Measurements from ENCODE around the gene IFFO2.

IFFO2 gene

DNA sequence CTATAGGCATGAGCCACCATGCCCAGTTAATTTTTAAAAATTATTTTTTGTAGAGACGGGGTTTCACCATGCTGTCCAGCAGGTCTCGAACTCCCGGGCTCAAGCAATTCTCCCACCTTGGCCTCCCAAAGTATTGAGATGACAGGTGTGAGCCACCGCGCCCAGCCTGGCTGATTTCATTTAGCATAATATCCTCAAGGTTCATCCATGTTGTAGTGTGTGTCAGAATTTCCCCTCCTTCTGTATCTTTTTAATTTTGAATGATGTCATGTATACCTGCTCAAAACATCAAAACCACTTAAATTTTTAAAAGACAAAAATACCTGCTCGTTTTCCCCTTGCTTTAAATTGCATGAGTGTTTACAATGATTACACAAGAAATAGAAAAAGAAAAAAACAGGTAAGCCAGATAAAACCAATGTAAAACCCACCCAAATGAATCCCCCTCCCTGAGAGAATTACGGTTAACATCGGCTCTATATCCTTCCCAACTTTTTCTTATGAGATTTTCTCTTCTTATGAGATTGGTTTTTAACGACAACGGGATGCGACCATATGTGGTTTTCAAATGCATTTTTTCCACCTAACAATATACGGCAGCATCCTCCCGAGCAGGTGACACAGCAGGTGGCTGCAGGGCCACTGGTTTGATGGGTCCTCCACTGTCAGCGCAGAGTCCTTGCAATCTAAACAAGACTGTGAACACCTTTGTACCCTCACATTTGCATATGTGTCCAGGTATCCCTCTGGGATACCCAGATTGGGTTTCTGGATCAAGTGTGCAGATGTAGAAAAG lies 22.1 kb downstream of the IFFO2 start:
- DNase-seq: no peak

DNA sequence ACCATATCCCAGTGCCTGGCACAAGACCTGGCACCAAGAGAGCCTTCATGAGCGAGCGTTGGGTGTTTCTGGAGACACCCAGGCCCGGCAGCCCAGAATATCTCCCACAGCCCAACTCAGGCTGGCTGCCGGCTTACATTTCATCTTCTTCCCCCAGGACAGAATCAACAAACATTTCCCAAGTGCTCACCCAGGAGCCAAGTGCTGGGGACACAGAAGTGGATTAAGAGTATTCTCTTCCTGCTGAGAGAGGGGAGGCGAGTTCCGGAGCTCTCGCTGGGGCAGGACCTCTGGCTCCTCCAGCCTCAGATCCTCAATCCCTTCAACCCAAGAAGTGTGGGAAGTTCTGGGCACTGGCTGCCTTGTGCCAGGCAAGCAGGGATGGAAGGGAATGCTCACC lies 23.6 kb downstream of the IFFO2 start:
- no peak for DNase-seq

DNA sequence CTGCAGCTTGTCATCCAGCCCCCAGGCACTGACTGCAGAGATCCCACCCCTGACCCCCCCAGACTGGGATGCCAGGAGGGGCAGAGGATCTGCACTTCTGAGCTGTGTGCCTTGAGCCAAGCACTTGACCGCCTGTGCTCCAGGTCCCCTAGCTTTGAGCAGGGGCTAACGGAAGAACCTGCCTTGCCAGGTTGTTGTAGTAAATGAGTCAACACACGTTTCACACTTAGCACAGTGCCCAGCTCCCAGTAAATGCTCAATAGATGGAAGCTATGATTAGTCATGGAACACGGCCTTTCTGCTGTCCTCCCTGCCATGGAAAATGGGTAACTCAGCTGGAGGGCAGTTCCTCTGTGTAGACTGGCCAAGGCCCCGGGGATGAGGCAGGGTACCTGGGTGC lies 24.1 kb downstream of the IFFO2 start:
- DNase-seq: no peak

DNA sequence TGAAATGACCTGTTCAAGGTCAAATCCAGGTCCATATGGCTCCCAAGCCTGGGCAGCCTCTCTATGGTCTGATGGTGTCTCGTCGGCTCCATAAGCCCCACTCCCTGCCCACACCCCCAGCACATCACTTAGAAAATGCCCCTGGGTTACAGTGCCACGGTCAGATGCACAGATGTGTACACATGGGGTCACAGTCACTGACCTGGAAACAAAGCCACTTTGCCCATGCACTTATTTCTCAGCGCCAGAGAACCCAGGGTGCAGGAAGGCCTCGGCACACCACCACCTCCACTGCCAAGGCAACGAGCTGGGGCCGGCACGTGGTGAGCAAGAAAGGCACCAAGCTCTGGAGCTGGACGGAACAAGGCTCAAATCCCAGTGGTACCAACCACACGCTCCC lies 24.7 kb downstream of the IFFO2 start:
- DNase-seq: no peak

DNA sequence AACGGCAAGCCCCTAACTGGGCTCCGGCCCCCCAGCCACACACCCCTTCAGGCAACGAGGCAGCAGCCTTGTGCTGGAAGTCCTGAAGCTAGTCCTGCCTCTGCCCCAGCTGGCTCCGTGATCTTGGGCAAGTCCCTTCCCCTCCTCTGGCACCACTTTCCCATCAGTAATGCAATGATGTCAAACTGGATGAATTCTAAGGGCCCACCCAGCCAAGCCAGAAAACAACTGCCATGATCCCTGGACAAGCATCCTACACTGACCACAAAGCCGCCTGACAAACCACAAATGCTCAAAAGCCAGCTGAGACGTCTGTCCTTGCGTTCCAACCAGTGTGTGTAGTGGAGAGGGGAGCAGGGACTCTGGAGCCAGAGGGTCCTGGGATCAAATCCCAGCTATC lies 26.8 kb downstream of the IFFO2 start:
- DNase-seq: no peak

DNA sequence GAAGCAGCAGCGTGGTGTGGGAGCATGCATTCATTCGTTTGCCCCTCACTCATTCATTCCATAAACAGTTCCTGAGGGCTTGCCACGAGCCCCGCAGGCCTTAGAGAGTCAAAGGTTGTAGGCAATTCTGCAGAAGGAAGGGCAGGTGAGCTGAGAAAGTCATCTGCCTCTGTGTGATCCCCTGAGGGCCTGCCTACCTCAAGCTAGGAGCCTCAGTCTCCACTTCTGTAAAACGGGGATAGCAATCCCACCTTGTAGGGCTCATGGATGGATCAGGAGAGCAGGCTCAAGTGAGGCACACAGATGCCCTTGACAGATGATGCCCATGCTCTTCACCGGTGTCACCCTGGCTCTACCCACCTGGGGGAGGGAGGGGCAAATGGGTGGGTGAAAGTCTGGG lies 27.5 kb downstream of the IFFO2 start:
- no peak for DNase-seq

DNA sequence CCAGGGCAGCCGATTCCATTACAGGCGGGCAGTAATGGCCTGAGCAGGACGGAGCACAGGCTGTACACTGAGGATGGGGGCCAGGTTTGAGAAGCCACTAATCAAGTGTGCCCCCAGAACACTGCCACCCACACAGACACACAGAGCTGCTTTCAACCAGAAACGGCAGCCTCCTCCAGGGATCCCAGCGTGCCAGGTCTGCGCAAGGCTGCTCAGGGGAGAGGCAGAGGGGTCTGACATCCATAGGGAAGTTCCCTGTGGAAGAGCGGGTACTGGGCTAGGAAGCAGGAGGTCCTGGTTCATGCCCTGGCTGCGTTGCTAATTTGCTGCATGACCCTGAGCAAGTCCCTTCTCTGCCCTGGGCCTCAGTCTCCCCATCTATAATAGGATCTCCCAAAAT lies 28.1 kb downstream of the IFFO2 start:
- DNase-seq: no peak

DNA sequence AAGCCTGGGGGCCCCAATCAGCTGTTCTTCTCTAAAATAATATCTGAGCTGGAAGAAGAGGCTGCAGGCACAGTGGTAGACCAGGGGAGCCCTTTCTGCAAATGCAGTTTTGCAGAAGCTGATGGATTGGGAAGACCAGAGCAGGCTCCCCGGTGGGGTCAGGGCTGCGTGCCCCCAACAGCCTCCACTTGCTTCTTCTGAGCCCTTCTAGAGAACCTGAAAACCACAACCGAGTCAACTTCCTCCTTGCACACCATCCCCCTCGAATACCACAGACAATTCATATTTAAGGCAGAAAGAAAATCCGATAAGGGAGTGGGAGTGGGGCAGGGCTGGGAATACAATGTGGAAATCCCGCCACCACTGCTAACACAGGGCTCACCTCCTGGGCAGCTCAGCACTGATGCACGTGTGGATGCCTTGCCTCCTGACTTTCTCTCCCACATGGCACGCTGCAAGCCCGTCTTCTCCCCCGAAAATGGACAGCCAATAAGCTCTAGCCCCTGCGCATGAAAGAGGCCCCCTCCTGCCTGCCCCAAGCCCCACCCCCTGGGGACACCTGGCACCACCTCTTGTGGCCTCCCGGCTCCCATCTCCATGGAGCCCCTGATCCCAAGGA lies 28.7 kb downstream of the IFFO2 start:
- no peak for DNase-seq

DNA sequence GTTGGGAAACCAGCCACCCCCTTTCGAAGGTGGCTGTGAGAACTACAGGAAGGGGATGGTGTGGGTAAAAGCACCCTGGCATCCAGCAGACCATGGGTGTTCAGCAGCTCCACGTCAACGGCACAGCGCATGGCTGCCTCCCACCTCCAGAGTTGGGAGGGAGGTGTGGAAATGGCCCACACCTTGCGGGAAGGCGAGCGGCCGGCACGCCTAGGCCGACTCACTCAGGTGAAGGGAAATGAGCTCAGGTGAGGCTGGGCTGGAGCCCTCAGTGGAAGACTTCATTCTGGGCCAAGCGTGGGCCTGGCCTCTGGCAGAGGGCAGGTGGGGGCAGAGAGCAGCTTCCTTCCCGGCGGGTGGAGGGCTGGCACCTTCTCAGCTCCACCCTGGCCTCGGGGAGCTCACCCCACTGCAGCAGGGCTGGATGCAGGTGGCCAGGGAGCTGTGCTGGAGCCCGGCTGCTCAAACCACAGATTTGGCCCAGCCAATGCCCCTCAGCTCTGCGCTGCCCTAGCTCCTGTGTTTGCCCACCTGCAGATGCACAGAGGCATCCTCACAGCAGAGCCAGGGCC lies 29.3 kb downstream of the IFFO2 start:
- no peak for DNase-seq

DNA sequence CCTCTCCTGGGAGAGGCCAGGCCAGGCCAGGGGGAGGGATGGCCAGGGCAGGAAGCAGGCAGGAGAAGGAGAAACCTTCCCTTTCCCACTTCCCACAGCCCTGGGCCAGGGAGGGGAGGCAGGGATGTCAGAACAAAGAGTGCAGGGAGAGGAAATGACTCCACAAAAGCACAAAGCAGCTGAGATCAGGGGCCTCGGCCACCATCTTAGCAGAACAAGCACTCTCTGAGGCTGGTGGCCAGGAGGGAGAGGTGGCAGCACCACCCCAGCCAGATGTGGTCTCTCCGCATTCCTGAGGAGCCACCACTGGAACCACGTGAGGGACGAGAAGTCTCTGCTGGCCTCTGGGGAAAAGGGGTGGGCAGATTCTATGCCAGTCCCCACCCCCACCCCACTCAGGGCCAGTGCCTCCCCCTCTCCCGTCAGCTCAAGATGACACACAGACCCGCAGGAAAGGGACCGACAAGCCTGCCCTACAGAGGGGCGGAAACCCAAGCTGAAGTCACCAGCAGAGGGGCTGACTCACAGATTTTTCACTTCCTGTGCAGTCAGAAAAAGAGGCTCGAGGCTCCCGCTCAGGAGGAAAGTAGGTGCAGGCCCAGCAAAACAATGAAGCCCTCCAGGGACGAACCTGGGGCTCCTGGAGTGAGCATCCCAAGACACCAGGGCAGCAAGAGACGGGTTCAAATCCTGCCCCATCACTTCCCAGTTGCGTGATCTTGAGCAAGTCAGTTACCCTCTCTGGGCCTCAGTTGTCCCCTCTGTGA lies 30.0 kb downstream of the IFFO2 start:
- DNase-seq: no peak

DNA sequence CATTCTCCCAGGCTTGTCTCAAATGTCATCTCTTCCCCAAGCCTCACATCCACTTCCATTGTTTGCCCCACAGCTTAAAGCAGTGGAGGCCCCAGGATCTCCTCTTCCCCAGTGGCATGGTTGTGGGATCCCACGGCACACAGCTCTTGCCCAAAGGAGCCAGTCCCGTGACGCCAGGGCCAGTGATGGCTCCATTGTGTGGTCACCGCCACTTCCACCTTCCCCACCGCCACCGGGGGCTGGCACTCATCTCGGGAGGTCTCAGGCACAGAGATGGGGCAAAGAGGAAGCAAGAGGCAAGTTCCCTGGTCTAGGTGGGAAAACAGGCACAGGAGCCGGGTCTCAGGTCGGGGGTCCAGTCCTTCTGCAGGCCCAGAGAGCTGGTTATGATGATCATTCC lies 31.2 kb downstream of the IFFO2 start:
- DNase-seq: no peak

DNA sequence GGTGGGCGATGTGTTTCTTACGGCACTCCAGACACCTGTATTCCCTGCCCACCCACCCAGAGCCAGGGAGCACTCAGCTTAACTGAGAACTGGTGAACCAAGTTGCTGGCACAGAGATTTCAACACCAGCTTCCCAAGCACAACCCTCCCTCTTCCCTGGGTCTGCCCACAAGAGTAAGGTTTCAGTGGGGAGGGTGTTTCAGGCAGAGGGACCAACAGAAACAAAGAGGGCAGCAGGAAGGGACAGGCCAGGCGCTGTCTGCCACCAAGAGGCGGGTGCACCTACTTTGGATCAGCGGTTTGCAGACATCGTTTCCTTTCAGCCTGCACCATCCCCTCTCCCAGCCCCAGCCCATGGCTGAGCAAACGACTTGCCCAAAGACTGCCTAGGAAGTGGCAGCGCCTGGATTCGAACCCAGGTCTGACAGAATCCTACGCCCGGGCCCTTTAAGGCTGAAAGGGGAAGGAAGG lies 32.2 kb downstream of the IFFO2 start:
- DNase-seq: no peak

DNA sequence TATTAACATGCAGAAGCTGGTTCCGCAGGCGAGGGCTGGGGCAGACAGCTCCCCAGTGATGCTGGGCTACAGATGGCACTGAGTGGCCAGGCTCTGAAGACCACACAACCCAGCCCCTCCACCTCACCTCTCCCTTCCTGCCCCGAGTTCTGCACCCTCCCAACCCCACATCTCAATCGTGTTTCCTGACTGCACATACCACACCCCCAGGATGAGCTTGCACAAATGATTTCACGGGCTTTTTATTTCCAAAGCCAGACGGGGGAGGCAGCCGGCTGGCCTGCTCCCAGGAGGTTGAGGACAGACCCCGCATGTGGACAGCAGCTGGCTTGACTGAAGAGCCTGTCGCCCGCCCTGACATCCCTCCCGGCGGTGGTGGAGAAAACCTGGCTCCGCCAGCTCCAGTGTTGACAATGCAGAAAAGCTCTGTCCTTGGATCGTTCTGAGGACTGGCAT lies 32.7 kb downstream of the IFFO2 start:
- DNase-seq: no peak

DNA sequence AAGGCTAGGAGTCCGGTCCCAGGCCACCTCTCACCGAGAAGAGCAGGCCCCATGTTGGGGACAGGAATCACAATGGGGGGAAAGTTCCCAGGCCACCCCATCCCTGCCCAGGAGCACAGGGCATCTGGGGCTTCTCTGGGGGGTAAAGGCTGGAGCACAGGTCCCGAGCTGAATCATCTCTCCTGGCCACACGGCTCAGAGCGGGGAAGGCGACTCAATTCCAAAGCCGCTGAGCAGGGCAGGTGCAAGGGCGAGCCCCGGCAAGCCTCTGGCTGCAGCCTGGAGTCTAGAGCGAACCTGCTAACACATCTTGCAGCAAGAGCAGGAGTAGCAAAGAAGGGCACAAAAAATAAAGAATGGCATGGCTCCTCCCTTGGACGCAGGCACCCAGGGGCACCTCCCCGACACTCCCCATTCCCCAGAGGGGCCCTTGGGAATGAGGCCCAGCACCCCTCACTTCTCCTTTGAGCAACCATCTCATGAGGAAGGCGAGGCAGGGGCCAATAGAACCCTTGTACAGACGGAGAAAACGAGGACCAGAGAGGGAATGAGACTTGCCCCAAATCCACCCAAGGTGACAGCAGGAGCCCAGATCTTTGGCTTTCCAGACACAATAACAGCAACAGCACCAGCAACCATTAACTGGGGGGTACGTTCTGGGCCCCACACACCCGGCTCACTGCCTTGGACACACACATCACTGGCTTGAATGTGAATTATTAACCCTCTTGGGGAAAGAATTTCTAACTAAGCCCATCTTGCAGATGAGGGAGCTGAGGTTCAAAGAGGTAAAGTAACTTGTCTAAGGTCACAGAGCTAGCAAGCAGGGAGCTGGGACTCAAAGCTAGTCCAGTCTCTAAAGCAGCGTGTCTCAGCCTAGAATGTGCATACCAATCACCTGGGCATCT lies 33.4 kb downstream of the IFFO2 start:
- no peak for DNase-seq

DNA sequence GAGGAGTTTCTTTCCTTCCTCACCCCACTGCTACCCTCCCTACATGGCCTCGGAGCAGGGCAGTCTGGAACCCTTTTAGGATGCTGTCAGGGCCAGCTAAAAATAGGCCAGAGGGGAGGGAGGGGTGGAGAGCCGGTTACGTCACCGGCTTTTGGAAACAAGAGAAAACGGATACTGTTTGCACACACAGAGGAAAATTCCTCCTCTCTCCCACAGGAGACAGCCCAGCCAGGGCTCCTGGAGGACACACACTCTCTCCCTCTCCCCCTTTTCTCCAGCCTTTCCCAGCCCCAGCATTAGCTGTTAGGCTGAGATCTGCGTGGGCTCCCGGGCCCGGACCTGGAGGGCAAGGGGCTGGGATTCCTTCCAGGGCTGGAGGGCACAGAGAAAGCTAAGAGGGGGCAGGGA lies 34.2 kb downstream of the IFFO2 start:
- DNase-seq: no peak

DNA sequence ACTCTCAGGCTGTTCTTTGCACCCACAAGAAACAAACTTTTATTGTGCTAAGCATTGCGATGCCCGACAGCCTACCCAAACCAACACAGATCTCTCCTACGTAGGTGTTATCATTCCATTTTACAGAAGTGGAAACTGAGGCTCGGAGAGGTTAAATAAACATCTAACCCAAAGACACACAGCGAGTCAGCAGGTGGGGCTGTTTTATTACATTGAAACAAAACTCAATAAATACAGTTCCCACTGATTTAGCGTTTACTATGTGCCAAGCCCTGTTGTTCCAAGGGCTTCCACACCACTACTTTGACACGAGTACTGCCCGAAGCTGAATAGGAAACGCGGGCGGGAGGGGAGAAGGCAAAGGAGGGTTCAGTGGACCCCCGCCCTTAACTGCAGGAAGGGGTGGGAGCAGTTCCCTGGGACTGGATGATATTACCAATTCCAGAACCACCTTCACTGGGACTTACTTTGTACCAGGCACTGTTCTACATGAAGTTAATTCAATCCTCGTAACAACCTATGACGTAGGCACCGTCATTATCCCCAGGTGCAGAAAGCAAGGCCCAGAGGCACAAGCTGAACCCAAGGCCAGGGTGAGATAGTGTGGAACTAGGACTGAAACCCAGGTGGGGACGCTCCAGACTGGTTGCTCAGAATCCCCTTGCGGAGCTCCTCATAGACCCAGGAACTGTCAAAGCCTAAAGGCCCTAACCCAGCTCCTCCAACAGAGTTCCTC lies 34.8 kb downstream of the IFFO2 start:
- DNase-seq: no peak

DNA sequence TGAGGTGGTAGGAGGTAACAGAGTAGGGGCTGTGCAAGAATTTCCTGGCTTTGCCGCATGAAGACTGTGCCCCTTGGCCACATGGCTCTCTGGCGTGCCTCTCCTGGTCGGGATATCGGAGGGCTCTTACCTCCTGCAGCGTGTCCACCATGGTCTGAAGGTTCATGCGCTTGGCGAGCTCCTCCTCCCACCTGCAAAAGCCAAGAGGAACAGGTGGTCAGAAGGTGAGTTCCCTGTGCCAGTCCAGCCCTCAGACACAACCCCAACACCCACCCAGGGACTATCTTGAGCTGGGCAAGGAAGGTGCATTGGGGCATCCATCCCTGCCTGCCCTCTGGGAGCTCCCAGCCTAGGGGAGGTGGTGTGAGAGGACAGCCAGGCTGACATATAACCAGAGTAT lies 35.5 kb downstream of the IFFO2 start:
- DNase-seq: no peak

DNA sequence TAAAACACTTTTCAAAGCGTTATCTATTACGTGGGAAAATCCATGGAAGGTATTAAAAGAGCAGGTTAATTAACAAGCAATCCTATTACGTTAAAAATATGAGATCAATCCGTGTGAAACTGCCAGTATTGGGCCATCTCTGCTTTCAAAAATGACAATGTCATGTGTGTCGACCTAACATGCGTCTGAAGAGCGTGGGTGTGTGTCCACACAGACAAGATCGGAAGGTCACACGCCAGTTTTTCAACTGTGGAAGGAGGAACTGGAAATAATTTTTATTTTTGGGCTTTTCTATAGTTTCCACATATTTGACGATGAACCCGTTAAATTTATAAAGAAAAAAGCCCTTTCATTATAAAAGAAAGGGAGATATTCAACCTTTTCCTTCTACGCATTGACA lies 36.5 kb downstream of the IFFO2 start:
- no peak for DNase-seq

DNA sequence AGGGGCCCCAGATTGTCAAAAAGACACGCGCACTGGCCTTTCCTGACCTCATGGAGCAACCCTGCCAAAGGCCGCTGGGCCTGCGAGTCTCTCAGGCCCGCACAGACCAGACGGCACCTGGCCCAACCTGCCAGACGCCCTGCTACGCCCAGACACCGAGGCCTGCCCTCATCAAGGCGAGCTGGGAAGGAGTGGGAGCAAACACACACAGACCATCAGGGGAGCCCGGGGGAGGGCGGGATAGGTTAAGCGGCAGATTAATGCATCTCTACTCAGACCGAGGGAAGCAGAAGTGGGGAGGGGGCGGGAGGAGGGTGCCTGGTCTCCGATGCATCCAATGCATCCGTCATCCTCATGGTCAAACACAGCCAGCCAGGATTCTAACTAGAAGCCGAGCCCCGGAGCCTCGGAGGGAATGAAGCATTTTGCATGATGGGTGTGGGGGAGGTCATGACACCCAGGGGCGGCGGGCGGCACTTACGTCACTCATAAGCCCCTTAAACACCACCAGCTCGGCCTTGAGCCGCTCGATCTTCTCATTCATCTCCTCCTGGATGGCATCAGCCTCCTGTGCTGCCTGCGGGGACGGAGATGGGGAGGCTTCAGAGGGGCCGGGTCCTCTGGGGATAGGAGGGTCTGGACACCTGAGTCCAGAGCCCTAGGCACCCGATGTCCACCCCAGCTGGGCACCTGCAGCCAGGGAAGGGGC lies 37.1 kb downstream of the IFFO2 start:
- no peak for DNase-seq

DNA sequence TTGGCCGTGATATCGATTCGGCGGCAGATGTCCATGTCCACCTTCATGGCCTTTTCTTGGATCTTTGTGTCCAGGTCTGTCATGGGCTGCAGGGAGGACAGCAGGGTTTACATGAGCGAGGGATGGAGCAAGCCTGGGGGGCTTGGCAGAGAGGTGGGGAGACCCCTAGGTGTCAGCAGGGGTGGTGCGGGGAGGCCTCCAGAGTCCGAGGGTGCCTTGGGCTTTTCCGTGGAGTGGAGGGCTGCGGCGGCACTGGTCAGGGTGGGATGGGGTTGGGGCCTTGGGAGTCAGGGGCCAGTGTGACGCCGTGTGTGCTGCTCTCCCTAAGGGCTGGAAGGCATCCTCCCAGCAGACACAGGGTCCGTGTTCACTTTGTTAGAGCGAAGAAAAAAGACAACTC lies 38.1 kb downstream of the IFFO2 start:
- no peak for DNase-seq
